Caco-2 (cell line): Measurements from ENCODE around the gene ELOVL2. TPM values are rescaled to one million over a fixed set of nuclear protein-coding genes. Genes with fewer than 3 reads are reported as not detected.
A peak's percentile ranks its signal among the peaks of the same experiment; 100 is the strongest.

ENCODE experiments used
- BruUV-seq: library from RNA; stranded (reverse); fragments of 400-500 nt; replicated peaks from 2 replicates; lab custom pipeline; 2021; lab: Mats Ljungman, UMichigan
- CTCF ChIA-PET: fragments of 300-600 bp; sonication (Branson Sonifier 250); formaldehyde crosslinking; loops from one replicate; lab custom pipeline; 2022; ENCODE audit warnings: antibody characterized with exemption; lab: Charles Lee
- POLR2A ChIA-PET: fragments of 300-600 bp; sonication (Branson Sonifier 250); formaldehyde crosslinking; loops from one replicate; lab custom pipeline; 2022; ENCODE audit warnings: antibody characterized with exemption; lab: Charles Lee
- DNase-seq, 2 experiments: peaks; one replicate each; pipeline versions ENCODE4 v3.0.0 to v3.0.0-alpha.2; 2020 to 2022
- H3K27me3 ChIP-seq: replicated peaks from 2 replicates; pipeline ENCODE4 v1.6.0; 2011; ENCODE audit warnings: low read length; ENCODE audit not compliant: control insufficient read depth, insufficient read depth
- H3K36me3 ChIP-seq: 2 replicates; pipeline ENCODE4 v1.5.1; 2011; ENCODE audit warnings: low read length; ENCODE audit not compliant: control insufficient read depth, insufficient read depth
- H3K4me1 ChIP-seq: fragments of 250-450 bp; sonication (Bioruptor Pico); 2 replicates; pipeline ENCODE4 v1.5.1; 2020; ENCODE audit warnings: mild to moderate bottlenecking
- H3K4me3 ChIP-seq: 2 replicates; pipeline ENCODE4 v1.5.1; 2011; ENCODE audit warnings: low read depth, mild to moderate bottlenecking, control low read depth, low read length
- H3K9me3 ChIP-seq: fragments of 250-450 bp; sonication (Bioruptor Pico); 2 replicates; pipeline ENCODE4 v1.5.1; 2020; ENCODE audit warnings: mild to moderate bottlenecking, moderate library complexity
- H3K27ac Mint-ChIP-seq: one replicate; pipeline ENCODE4 v1.8.0; 2022; ENCODE audit warnings: mixed read lengths; ENCODE audit not compliant: unreplicated experiment
- H3K27me3 Mint-ChIP-seq: one replicate; pipeline ENCODE4 v1.8.0; 2022; ENCODE audit warnings: mixed read lengths; ENCODE audit not compliant: insufficient read depth, unreplicated experiment
- H3K36me3 Mint-ChIP-seq: one replicate; pipeline ENCODE4 v1.8.0; 2022; ENCODE audit warnings: mild to moderate bottlenecking, mixed read lengths; ENCODE audit not compliant: insufficient read depth, unreplicated experiment
- H3K4me1 Mint-ChIP-seq: one replicate; pipeline ENCODE4 v1.8.0; 2022; ENCODE audit warnings: low read depth, mixed read lengths; ENCODE audit not compliant: unreplicated experiment
- H3K4me3 Mint-ChIP-seq: one replicate; pipeline ENCODE4 v1.8.0; 2022; ENCODE audit warnings: mild to moderate bottlenecking, moderate library complexity, mixed read lengths; ENCODE audit not compliant: unreplicated experiment
- H3K9me3 Mint-ChIP-seq: one replicate; pipeline ENCODE4 v1.8.0; 2022; ENCODE audit warnings: mixed read lengths; ENCODE audit not compliant: unreplicated experiment
- intact Hi-C: fragments of 100-400 bp; cut with micrococcal nuclease; formaldehyde crosslinking; loops from one replicate; pipeline ENCODE4 v1.10.0; 2022; ENCODE audit not compliant: unreplicated experiment
- total RNA-seq: library from RNA; stranded (reverse); gene quantifications from 2 replicates; pipeline ENCODE4 v1.2.3, GENCODE V29; 2022
- TF ChIP-seq, protein P1 (sequence below), 2 experiments: fragments of 200-600 bp in 1 of 2; IDR thresholded peaks; 1 replicate in 1 of 2; 2 replicates in 1 of 2; pipeline versions ENCODE4 v1.5.1 to v1.8.0; 2011 to 2022; ENCODE audit warnings: antibody characterized with exemption in 1 of 2, control low read depth in 1 of 2, inconsistent platforms in 1 of 2, low read depth in 1 of 2, low read length in 1 of 2, mild to moderate bottlenecking in 1 of 2, moderate library complexity in 1 of 2; ENCODE audit not compliant: insufficient read depth in 1 of 2, severe bottlenecking in 1 of 2, unreplicated experiment in 1 of 2

The ELOVL2 gene
- total RNA-seq, 1 experiment from 2014 or later, result not detected

GRCh38 chr6:11011787-11012234, 32.3 kb downstream of the ELOVL2 start:
- H3K27me3 Mint-ChIP-seq, result no peaks in the 10 kb centered on the region
- ChIA-PET POLR2A (no interaction called here), CTCF (interaction anchor here (0.8 to 2.2 kb wide), 6 partner anchors 27 to 82 kb away, joined by 3 to 16 read pairs (median 6); partner anchors contain the start of gene SMIM13)
- peak overlapping the region; percentile 51 for H3K4me3 Mint-ChIP-seq
- H3K27me3 ChIP-seq, result no peaks in the 10 kb centered on the region
- no peaks in the 10 kb centered on the region for H3K9me3 Mint-ChIP-seq
- DNase-seq, result peak; percentile 72 to 73
- no TSS peak for BruUV-seq
- H3K36me3 Mint-ChIP-seq, result no peaks in the 10 kb centered on the region
- H3K4me3 ChIP-seq, result no peak overlapping the region
- H3K27ac Mint-ChIP-seq, result no peak overlapping the region
- intact Hi-C loops, result loop anchor here (1.0 kb wide), 3 partner anchors 55 to 100 kb away; no protein-coding TSS in a partner anchor
- H3K4me1 ChIP-seq, result peaks cover 58% of the 10 kb centered on the region
- H3K9me3 ChIP-seq, result no peaks in the 10 kb centered on the region
- peaks cover 53% of the 10 kb centered on the region for H3K4me1 Mint-ChIP-seq
- TF ChIP-seq, protein P1, sequence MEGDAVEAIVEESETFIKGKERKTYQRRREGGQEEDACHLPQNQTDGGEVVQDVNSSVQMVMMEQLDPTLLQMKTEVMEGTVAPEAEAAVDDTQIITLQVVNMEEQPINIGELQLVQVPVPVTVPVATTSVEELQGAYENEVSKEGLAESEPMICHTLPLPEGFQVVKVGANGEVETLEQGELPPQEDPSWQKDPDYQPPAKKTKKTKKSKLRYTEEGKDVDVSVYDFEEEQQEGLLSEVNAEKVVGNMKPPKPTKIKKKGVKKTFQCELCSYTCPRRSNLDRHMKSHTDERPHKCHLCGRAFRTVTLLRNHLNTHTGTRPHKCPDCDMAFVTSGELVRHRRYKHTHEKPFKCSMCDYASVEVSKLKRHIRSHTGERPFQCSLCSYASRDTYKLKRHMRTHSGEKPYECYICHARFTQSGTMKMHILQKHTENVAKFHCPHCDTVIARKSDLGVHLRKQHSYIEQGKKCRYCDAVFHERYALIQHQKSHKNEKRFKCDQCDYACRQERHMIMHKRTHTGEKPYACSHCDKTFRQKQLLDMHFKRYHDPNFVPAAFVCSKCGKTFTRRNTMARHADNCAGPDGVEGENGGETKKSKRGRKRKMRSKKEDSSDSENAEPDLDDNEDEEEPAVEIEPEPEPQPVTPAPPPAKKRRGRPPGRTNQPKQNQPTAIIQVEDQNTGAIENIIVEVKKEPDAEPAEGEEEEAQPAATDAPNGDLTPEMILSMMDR (IDR thresholded peaks at IDR 0.05; ENCODE audit: insufficient read depth in 1 of 2, low read depth in 1 of 2, low read length in 1 of 2, severe bottlenecking in 1 of 2, unreplicated experiment in 1 of 2), result peak in 1 of 2 experiments; percentile 47
- H3K36me3 ChIP-seq, result peaks cover 1% of the 10 kb centered on the region; the same call in 1 of the 2 replicates

- Mint-ChIP-seq H3K36me3 (no peaks in the 10 kb centered on the region), H3K4me3 (peak overlapping the region; percentile 1), H3K27ac (peak overlapping the region; percentile 57), H3K27me3 (no peaks in the 10 kb centered on the region), H3K4me1 (peaks cover 60% of the 10 kb centered on the region), H3K9me3 (no peaks in the 10 kb centered on the region)
- H3K27me3 ChIP-seq, result no peaks in the 10 kb centered on the region
- H3K36me3 ChIP-seq, result no peaks in the 10 kb centered on the region
- H3K4me3 ChIP-seq, result no peak overlapping the region
- BruUV-seq, result no TSS peak
- TF ChIP-seq, protein P1 (IDR thresholded peaks at IDR 0.05; ENCODE audit: insufficient read depth in 1 of 2, low read depth in 1 of 2, low read length in 1 of 2, severe bottlenecking in 1 of 2, unreplicated experiment in 1 of 2), result no peak
- intact Hi-C loops, result no loop called here
- ChIA-PET POLR2A (no interaction called here), CTCF (interaction anchor here (0.6 kb wide), 1 partner anchor 59 kb away, joined by 3 read pairs; no protein-coding TSS in a partner anchor)
- H3K4me1 ChIP-seq, result peaks cover 60% of the 10 kb centered on the region
- no peak for DNase-seq
- no peaks in the 10 kb centered on the region for H3K9me3 ChIP-seq
Measured at GRCh38 chr6:11009353-11009752, 34.8 kb downstream of the ELOVL2 start.

DNA sequence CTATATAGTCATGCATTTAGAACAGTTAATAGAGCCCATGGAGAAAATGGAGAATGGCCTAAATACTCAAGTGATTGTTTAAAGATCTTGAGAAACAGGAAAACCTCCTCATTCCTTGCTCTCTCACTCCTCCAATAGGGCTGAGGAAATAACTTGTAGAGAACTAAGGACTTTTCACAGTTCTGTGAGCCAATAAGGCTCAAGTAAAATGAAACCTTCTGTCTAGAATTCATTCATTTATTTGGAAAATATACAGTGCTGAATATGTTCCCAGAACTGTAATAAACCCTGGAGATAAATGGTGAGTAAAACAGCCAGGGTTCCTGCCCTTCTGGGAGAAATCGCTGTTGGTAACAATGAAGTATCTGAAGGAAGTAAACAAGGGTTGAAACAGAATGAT, 35.3 kb downstream of the ELOVL2 start:
- BruUV-seq, result no TSS peak
- Mint-ChIP-seq H3K4me1 (peaks cover 58% of the 10 kb centered on the region), H3K4me3 (no peak overlapping the region), H3K9me3 (no peaks in the 10 kb centered on the region), H3K27me3 (no peaks in the 10 kb centered on the region), H3K27ac (no peak overlapping the region), H3K36me3 (no peaks in the 10 kb centered on the region)
- DNase-seq, result no peak
- no peak overlapping the region for H3K4me3 ChIP-seq
- H3K4me1 ChIP-seq, result peaks cover 60% of the 10 kb centered on the region
- H3K27me3 ChIP-seq, result no peaks in the 10 kb centered on the region
- H3K36me3 ChIP-seq, result no peaks in the 10 kb centered on the region
- CTCF ChIA-PET, result no interaction called here
- TF ChIP-seq, protein P1 (IDR thresholded peaks at IDR 0.05; ENCODE audit: insufficient read depth in 1 of 2, low read depth in 1 of 2, low read length in 1 of 2, severe bottlenecking in 1 of 2, unreplicated experiment in 1 of 2), result no peak
- POLR2A ChIA-PET, result no interaction called here
- intact Hi-C loops, result loop anchor here (1.0 kb wide), 1 partner anchor 58 kb away; no protein-coding TSS in a partner anchor
- H3K9me3 ChIP-seq, result no peaks in the 10 kb centered on the region
